Right lobe of liver (tissue), 4 donors: ENCODE results near the gene GLIS1.

ENCODE experiments used
- POLR2A ChIP-seq: fragments of 450-650 bp; IDR thresholded peaks from one replicate; pipeline ENCODE4 v1.6.1; 2017; ENCODE audit warnings: antibody characterized with exemption, mild to moderate bottlenecking
- TF ChIP-seq, protein P1 (sequence below), 4 donors: fragments of 200-600 bp in 3 of 4; fragments of 450-650 bp in 1 of 4; IDR thresholded peaks; one replicate each; pipeline versions ENCODE4 v1.5.1 to v1.8.0; 2016 to 2022; ENCODE audit warnings: antibody characterized with exemption in 4 of 4, mild to moderate bottlenecking in 2 of 4
- donor health status: DM: no; HTN: no; CAD: no.
- donor health status: DM: no; HTN: no; CAD: no.
- donor health status: DM: no; HTN: yes; CAD: no.

- TF ChIP-seq, protein P1, sequence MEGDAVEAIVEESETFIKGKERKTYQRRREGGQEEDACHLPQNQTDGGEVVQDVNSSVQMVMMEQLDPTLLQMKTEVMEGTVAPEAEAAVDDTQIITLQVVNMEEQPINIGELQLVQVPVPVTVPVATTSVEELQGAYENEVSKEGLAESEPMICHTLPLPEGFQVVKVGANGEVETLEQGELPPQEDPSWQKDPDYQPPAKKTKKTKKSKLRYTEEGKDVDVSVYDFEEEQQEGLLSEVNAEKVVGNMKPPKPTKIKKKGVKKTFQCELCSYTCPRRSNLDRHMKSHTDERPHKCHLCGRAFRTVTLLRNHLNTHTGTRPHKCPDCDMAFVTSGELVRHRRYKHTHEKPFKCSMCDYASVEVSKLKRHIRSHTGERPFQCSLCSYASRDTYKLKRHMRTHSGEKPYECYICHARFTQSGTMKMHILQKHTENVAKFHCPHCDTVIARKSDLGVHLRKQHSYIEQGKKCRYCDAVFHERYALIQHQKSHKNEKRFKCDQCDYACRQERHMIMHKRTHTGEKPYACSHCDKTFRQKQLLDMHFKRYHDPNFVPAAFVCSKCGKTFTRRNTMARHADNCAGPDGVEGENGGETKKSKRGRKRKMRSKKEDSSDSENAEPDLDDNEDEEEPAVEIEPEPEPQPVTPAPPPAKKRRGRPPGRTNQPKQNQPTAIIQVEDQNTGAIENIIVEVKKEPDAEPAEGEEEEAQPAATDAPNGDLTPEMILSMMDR (IDR thresholded peaks at IDR 0.05): no peak
- no peak for TF ChIP-seq POLR2A
Measured at GRCh38 chr1:53614231-53615021, 124.5 kb downstream of the GLIS1 start.
